ENCODE results near the gene DBN1. TPM values are rescaled to one million over a fixed set of nuclear protein-coding genes. Genes with fewer than 3 reads are reported as not detected.

DBN1 gene
- total RNA-seq, 1 experiment from 2014 or later: 218 TPM

DNA sequence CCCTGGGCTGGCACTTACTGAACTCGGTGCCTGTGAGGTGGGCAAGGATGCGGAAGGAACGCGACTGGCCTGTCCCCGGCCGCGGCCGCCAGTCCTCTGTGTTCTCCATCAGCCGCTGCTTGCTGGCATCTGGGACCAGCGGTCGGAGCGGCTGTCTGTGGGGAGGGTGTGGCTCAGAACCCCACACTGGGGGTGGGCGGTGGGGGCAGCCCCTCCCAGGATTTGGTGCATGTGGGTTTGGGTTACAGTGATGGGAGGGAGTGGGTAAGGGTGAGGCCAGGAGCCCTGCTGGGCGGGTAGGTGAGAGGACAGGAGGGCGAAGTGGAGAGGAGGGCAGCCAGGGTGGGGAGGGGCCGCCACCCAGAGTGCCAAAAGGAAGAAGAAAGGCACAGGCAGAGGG lies 17.6 kb upstream of the DBN1 start:
- CTCF ChIA-PET: interaction anchor here (0.6 kb wide), 1 partner anchor 65 kb away, joined by 3 read pairs; the partner anchor contains the start of gene GRK6
- no TSS peak for BruUV-seq (replicated peaks)
- H3K4me3 Mint-ChIP-seq (ENCODE audit: low read depth, unreplicated experiment): peak overlapping the region; percentile 18
- peaks cover 14% of the 10 kb centered on the region for H3K4me1 Mint-ChIP-seq (ENCODE audit: low read depth, unreplicated experiment)
- no peak for DNase-seq
- intact Hi-C loops (cut with micrococcal nuclease; ENCODE audit: unreplicated experiment): no loop called here
- H3K27ac Mint-ChIP-seq (ENCODE audit: unreplicated experiment): no peak overlapping the region
- H3K27me3 Mint-ChIP-seq (ENCODE audit: unreplicated experiment): no peaks in the 10 kb centered on the region
- no peaks in the 10 kb centered on the region for H3K9me3 Mint-ChIP-seq (ENCODE audit: low read depth, unreplicated experiment)
- peaks cover 99% of the 10 kb centered on the region for H3K36me3 Mint-ChIP-seq (ENCODE audit: insufficient read depth, unreplicated experiment)
- TF ChIP-seq CTCF (IDR thresholded peaks at IDR 0.05; ENCODE audit: unreplicated experiment): no peak

DNA sequence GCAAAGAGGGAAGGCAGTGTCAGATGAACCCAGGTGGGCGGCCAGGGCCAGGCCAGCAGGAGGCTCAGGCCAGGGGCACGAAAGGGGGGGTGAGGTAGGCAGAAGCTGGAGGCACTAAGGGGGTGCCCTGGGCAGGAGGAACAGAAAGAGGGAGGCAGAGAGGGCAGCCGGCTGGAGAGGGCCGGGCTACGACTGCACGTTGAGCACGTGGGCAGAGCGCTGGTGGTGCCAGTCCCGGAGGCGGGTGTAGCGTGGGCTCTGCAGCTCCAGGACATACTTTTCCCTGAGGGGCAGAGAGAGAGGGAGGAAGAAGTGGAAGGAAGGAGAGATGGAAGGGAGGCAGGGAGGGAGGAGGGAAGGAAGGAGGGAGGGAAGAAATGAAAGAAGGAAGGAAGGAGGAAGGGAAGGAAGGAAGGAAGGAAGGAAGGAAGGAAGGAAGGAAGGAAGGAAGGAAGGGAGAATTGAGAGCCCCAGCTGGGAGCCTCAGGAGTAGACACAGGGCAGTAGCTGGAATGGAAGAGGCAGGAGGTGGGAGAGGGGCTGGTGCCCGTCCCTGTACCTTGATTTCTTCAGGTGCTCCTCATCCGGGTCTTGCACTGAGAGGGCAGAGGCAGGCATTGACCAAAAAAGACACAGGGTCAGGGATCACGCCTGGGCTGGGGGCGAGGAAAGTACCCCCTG lies 17.0 kb upstream of the DBN1 start:
- Mint-ChIP-seq H3K27ac (ENCODE audit: unreplicated experiment) (peak overlapping the region; percentile 0), H3K9me3 (ENCODE audit: low read depth, unreplicated experiment) (no peaks in the 10 kb centered on the region), H3K36me3 (ENCODE audit: insufficient read depth, unreplicated experiment) (peaks cover 99% of the 10 kb centered on the region), H3K4me3 (ENCODE audit: low read depth, unreplicated experiment) (no peak overlapping the region), H3K4me1 (ENCODE audit: low read depth, unreplicated experiment) (peaks cover 14% of the 10 kb centered on the region), H3K27me3 (ENCODE audit: unreplicated experiment) (no peaks in the 10 kb centered on the region)
- intact Hi-C loops (cut with micrococcal nuclease; ENCODE audit: unreplicated experiment): no loop called here
- TSS peak; percentile 0 for BruUV-seq (replicated peaks)
- DNase-seq: no peak
- CTCF ChIA-PET: no interaction called here
- TF ChIP-seq CTCF (IDR thresholded peaks at IDR 0.05; ENCODE audit: unreplicated experiment): no peak

GRCh38 chr5:177489119-177489716 lies 15.8 kb upstream of the DBN1 start:
- no peak overlapping the region for H3K4me3 Mint-ChIP-seq (ENCODE audit: low read depth, unreplicated experiment)
- H3K27ac Mint-ChIP-seq (ENCODE audit: unreplicated experiment): peak overlapping the region; percentile 82
- H3K27me3 Mint-ChIP-seq (ENCODE audit: unreplicated experiment): no peaks in the 10 kb centered on the region
- DNase-seq: no peak
- H3K36me3 Mint-ChIP-seq (ENCODE audit: insufficient read depth, unreplicated experiment): peaks cover 99% of the 10 kb centered on the region
- CTCF ChIA-PET: no interaction called here
- TF ChIP-seq CTCF (IDR thresholded peaks at IDR 0.05; ENCODE audit: unreplicated experiment): no peak
- H3K4me1 Mint-ChIP-seq (ENCODE audit: low read depth, unreplicated experiment): peaks cover 25% of the 10 kb centered on the region
- no TSS peak for BruUV-seq (replicated peaks)
- intact Hi-C loops (cut with micrococcal nuclease; ENCODE audit: unreplicated experiment): no loop called here
- no peaks in the 10 kb centered on the region for H3K9me3 Mint-ChIP-seq (ENCODE audit: low read depth, unreplicated experiment)

DNA sequence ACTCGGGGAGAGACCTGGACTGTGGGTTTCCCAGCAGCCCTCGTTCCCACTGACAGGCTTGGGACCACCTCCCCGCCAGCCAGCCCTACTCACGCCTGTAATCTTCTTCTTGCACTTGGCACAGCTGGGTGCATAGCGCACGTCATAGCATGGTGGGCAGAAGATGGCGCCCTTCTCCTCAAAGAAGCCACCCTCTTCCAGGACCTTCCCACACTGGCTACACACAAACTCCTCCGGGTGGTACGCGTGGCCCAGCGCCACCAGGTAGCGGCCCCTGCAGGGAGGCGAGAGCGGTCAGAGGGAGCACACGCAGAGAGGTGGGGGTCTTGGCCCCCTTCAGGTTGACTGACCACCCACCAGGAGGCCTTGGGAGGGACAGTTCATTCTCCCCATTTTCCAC lies 14.5 kb upstream of the DBN1 start:
- peak overlapping the region; percentile 82 for H3K27ac Mint-ChIP-seq (ENCODE audit: unreplicated experiment)
- H3K4me3 Mint-ChIP-seq (ENCODE audit: low read depth, unreplicated experiment): no peak overlapping the region
- TF ChIP-seq CTCF (IDR thresholded peaks at IDR 0.05; ENCODE audit: unreplicated experiment): peak; percentile 25
- CTCF ChIA-PET: interaction anchor here (0.7 kb wide), 1 partner anchor 14 kb away, joined by 4 read pairs; no protein-coding TSS in a partner anchor
- intact Hi-C loops (cut with micrococcal nuclease; ENCODE audit: unreplicated experiment): no loop called here
- DNase-seq: no peak
- H3K36me3 Mint-ChIP-seq (ENCODE audit: insufficient read depth, unreplicated experiment): peaks cover 99% of the 10 kb centered on the region
- no TSS peak for BruUV-seq (replicated peaks)
- peaks cover 25% of the 10 kb centered on the region for H3K4me1 Mint-ChIP-seq (ENCODE audit: low read depth, unreplicated experiment)
- no peaks in the 10 kb centered on the region for H3K9me3 Mint-ChIP-seq (ENCODE audit: low read depth, unreplicated experiment)
- no peaks in the 10 kb centered on the region for H3K27me3 Mint-ChIP-seq (ENCODE audit: unreplicated experiment)
